Mesendoderm (in vitro differentiated cells): ENCODE data around the gene GTPBP3.

ENCODE experiments used
- DNase-seq: peaks from one replicate; pipeline ENCODE4 v3.0.0; 2013
- H2AK5ac ChIP-seq: 2 replicates; pipeline ENCODE4 v1.6.1; 2013; ENCODE audit warnings: low read length, inconsistent platforms
- H2BK120ac ChIP-seq: 2 replicates; pipeline ENCODE4 v1.6.1; 2013; ENCODE audit warnings: low read depth, mild to moderate bottlenecking, low read length, moderate library complexity, mixed read lengths
- H2BK15ac ChIP-seq: replicated peaks from 2 replicates; pipeline ENCODE4 v1.6.1; 2013; ENCODE audit warnings: low read depth, mild to moderate bottlenecking, moderate library complexity
- H2BK5ac ChIP-seq: 2 replicates; pipeline ENCODE4 v1.6.1; 2013; ENCODE audit warnings: low read length, inconsistent platforms
- H3K18ac ChIP-seq: 2 replicates; pipeline ENCODE4 v1.6.1; 2013; ENCODE audit warnings: mild to moderate bottlenecking, low read length, mixed read lengths
- H3K23ac ChIP-seq: one replicate; pipeline ENCODE4 v1.6.1; 2013; ENCODE audit warnings: low read length
- H3K27ac ChIP-seq: 2 replicates; pipeline ENCODE4 v1.5.1; 2013; ENCODE audit warnings: low read depth, mild to moderate bottlenecking, inconsistent platforms, low read length, moderate library complexity
- H3K27me3 ChIP-seq: 2 replicates; pipeline ENCODE4 v1.6.1; 2013; ENCODE audit warnings: low read length, control low read depth, mild to moderate bottlenecking, inconsistent platforms; ENCODE audit not compliant: insufficient read depth, poor library complexity
- H3K36me3 ChIP-seq: 2 replicates; pipeline ENCODE4 v1.6.1; 2013; ENCODE audit warnings: low read length, inconsistent platforms; ENCODE audit not compliant: control insufficient read depth, insufficient read depth
- H3K4ac ChIP-seq: one replicate; pipeline ENCODE4 v1.6.1; 2013; ENCODE audit warnings: low read depth, mild to moderate bottlenecking, low read length, moderate library complexity
- H3K4me1 ChIP-seq: 2 replicates; pipeline ENCODE4 v1.6.1; 2013; ENCODE audit warnings: low read depth, low read length, inconsistent platforms; ENCODE audit not compliant: control insufficient read depth
- H3K4me2 ChIP-seq: 2 replicates; pipeline ENCODE4 v1.6.1; 2013; ENCODE audit warnings: low read length
- H3K4me3 ChIP-seq: 2 replicates; pipeline ENCODE4 v1.5.1; 2013; ENCODE audit warnings: mild to moderate bottlenecking, low read length
- H3K56ac ChIP-seq: one replicate; pipeline ENCODE4 v1.6.1; 2013; ENCODE audit warnings: low read length
- H3K79me1 ChIP-seq: 2 replicates; pipeline ENCODE4 v1.6.1; 2013; ENCODE audit warnings: low read length, inconsistent platforms
- H3K79me2 ChIP-seq: 2 replicates; pipeline ENCODE4 v1.6.1; 2013; ENCODE audit warnings: mild to moderate bottlenecking, low read length; ENCODE audit not compliant: control insufficient read depth, insufficient read depth
- H3K9ac ChIP-seq: 2 replicates; pipeline ENCODE4 v1.6.1; 2013; ENCODE audit warnings: low read length, inconsistent platforms
- H4K5ac ChIP-seq: one replicate; pipeline ENCODE4 v1.6.1; 2013; ENCODE audit warnings: low read length
- H4K8ac ChIP-seq: one replicate; pipeline ENCODE4 v1.6.1; 2013; ENCODE audit warnings: low read depth, mild to moderate bottlenecking, control low read depth, low read length, moderate library complexity
- WGBS: extraction: QIAGEN DNeasy Blood & Tissue Kit; methylation state at CpG from one replicate; pipeline ENCODE4 v1.1.7; 2013; ENCODE audit warnings: low lambda C conversion rate, missing lambda C conversion rate; ENCODE audit not compliant: insufficient coverage; ENCODE audit errors: extremely low coverage; 5-methylcytosine and 5-hydroxymethylcytosine counted together

GTPBP3 gene

GRCh38 chr19:17338433-17339078 is 1.2 kb downstream of the GTPBP3 start:
- Histone ChIP-seq H3K56ac (peak overlapping the region; percentile 97), H2AK5ac (no peak overlapping the region), H4K5ac (no peak overlapping the region), H2BK120ac (no peak overlapping the region), H3K18ac (no peak overlapping the region), H4K8ac (no peak overlapping the region), H3K9ac (peak overlapping the region; percentile 98), H3K36me3 (no peaks in the 10 kb centered on the region), H2BK5ac (no peak overlapping the region), H3K27me3 (no peaks in the 10 kb centered on the region), H3K79me1 (peaks cover 2% of the 10 kb centered on the region), H3K23ac (no peak overlapping the region), H3K4me3 (no peak overlapping the region), H3K27ac (no peak overlapping the region), H3K4me1 (no peaks in the 10 kb centered on the region), H3K4ac (no peak overlapping the region), H2BK15ac (no peak overlapping the region), H3K79me2 (no peaks in the 10 kb centered on the region), H3K4me2 (peak overlapping the region; percentile 54)
- whole genome bisulfite sequencing, result no CpG with 5 or more reads among the region's 30 CpGs
- DNase-seq, result no peak

- H2AK5ac ChIP-seq, result no peak overlapping the region
- DNase-seq, result peak; percentile 44
- H3K4me1 ChIP-seq, result no peaks in the 10 kb centered on the region
- peaks cover 2% of the 10 kb centered on the region for H3K79me1 ChIP-seq
- no peaks in the 10 kb centered on the region for H3K36me3 ChIP-seq
- no peak overlapping the region for H4K5ac ChIP-seq
- no peak overlapping the region for H3K56ac ChIP-seq
- no peak overlapping the region for H3K4me3 ChIP-seq
- no peak overlapping the region for H2BK15ac ChIP-seq
- no peak overlapping the region for H3K27ac ChIP-seq
- no peak overlapping the region for H3K4ac ChIP-seq
- H4K8ac ChIP-seq, result no peak overlapping the region
- WGBS, result no CpG with 5 or more reads among the region's 34 CpGs
- no peak overlapping the region for H3K18ac ChIP-seq
- no peaks in the 10 kb centered on the region for H3K27me3 ChIP-seq
- no peak overlapping the region for H2BK5ac ChIP-seq
- no peak overlapping the region for H3K9ac ChIP-seq
- no peak overlapping the region for H3K4me2 ChIP-seq
- H3K79me2 ChIP-seq, result no peaks in the 10 kb centered on the region
- no peak overlapping the region for H3K23ac ChIP-seq
- no peak overlapping the region for H2BK120ac ChIP-seq
These were observed 1.9 kb downstream of the GTPBP3 start for GRCh38 chr19:17339088-17339741.

- no peak overlapping the region for H2BK5ac ChIP-seq
- no peak overlapping the region for H2AK5ac ChIP-seq
- no peaks in the 10 kb centered on the region for H3K27me3 ChIP-seq
- H3K79me2 ChIP-seq, result no peaks in the 10 kb centered on the region
- H3K36me3 ChIP-seq, result no peaks in the 10 kb centered on the region
- H3K4ac ChIP-seq, result no peak overlapping the region
- H3K79me1 ChIP-seq, result peaks cover 2% of the 10 kb centered on the region
- no peaks in the 10 kb centered on the region for H3K4me1 ChIP-seq
- H2BK15ac ChIP-seq, result no peak overlapping the region
- H3K9ac ChIP-seq, result peak overlapping the region; percentile 45
- no peak overlapping the region for H3K23ac ChIP-seq
- no peak overlapping the region for H4K8ac ChIP-seq
- peak overlapping the region; percentile 42 for H3K4me2 ChIP-seq
- no CpG with 5 or more reads among the region's 21 CpGs for WGBS
- H3K56ac ChIP-seq, result peak overlapping the region; percentile 78
- peak; percentile 90 for DNase-seq
- H3K18ac ChIP-seq, result no peak overlapping the region
- H2BK120ac ChIP-seq, result no peak overlapping the region
- H3K27ac ChIP-seq, result no peak overlapping the region
- H4K5ac ChIP-seq, result no peak overlapping the region
- no peak overlapping the region for H3K4me3 ChIP-seq
These were observed 3.0 kb downstream of the GTPBP3 start for GRCh38 chr19:17340302-17340870.

DNA sequence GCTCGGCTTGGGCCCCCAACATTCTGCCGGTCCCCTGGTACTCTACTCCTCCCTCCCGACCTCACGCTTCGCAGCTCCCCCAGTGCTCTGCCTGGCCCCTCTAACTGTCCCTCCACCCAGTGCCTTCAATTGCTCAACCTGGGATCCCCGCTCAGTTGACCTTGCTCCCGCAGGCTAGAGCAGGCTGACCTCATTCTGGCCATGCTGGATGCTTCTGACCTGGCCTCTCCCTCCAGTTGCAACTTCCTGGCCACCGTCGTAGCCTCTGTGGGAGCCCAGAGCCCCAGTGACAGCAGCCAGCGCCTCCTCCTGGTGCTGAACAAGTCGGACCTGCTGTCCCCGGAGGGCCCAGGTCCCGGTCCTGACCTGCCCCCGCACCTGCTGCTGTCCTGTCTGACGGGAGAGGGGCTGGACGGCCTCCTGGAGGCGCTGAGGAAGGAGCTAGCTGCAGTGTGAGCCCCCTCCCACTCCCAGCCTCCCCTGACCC is 3.6 kb downstream of the GTPBP3 start:
- Histone ChIP-seq H3K4me1 (no peaks in the 10 kb centered on the region), H2BK15ac (no peak overlapping the region)
- no CpG with 5 or more reads among the region's 17 CpGs for WGBS

DNA sequence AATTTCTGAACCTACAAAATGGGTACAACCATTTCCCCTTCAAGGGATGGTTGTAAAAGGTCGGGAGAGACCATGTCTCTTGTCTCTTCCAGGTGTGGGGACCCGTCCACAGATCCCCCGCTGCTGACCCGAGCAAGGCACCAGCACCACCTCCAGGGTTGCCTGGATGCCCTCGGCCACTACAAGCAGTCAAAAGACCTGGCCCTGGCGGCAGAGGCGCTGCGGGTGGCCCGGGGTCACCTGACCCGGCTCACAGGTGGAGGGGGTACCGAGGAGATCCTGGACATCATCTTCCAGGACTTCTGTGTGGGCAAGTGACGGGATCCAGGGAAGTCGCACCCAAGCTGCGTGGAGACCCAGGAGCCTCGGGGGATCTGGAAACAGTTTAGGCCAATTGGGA is 4.0 kb downstream of the GTPBP3 start:
- H4K5ac ChIP-seq, result no peak overlapping the region
- peaks cover 2% of the 10 kb centered on the region for H3K79me1 ChIP-seq
- no peak overlapping the region for H3K4me3 ChIP-seq
- H3K36me3 ChIP-seq, result no peaks in the 10 kb centered on the region
- no peak overlapping the region for H3K4me2 ChIP-seq
- no peaks in the 10 kb centered on the region for H3K79me2 ChIP-seq
- H2BK15ac ChIP-seq, result no peak overlapping the region
- no peak overlapping the region for H2BK120ac ChIP-seq
- DNase-seq, result no peak
- no peak overlapping the region for H3K18ac ChIP-seq
- no peaks in the 10 kb centered on the region for H3K27me3 ChIP-seq
- no peak overlapping the region for H3K56ac ChIP-seq
- WGBS, result no CpG with 5 or more reads among the region's 15 CpGs
- no peak overlapping the region for H4K8ac ChIP-seq
- H3K4ac ChIP-seq, result no peak overlapping the region
- H3K27ac ChIP-seq, result no peak overlapping the region
- no peak overlapping the region for H2AK5ac ChIP-seq
- no peak overlapping the region for H3K23ac ChIP-seq
- no peak overlapping the region for H2BK5ac ChIP-seq
- H3K4me1 ChIP-seq, result no peaks in the 10 kb centered on the region
- H3K9ac ChIP-seq, result no peak overlapping the region

More for the DNA sequence above, 3.6 kb downstream of the GTPBP3 start:
- Histone ChIP-seq H4K8ac (no peak overlapping the region), H3K27ac (no peak overlapping the region), H3K18ac (no peak overlapping the region), H3K27me3 (no peaks in the 10 kb centered on the region), H2BK120ac (no peak overlapping the region), H3K36me3 (no peaks in the 10 kb centered on the region), H3K4ac (no peak overlapping the region), H2AK5ac (no peak overlapping the region), H3K79me2 (no peaks in the 10 kb centered on the region), H2BK5ac (no peak overlapping the region), H3K4me2 (no peak overlapping the region), H4K5ac (no peak overlapping the region), H3K9ac (no peak overlapping the region), H3K23ac (no peak overlapping the region), H3K56ac (peak overlapping the region; percentile 35), H3K4me3 (no peak overlapping the region), H3K79me1 (peaks cover 2% of the 10 kb centered on the region)
- DNase-seq, result peak; percentile 79
